Testis (tissue), 2 donors: ENCODE results near the gene MYO7B.

Experiments
- POLR2A ChIP-seq: fragments of 450-650 bp; IDR thresholded peaks from one replicate; pipeline ENCODE4 v1.6.1; 2017; ENCODE audit warnings: antibody characterized with exemption, mild to moderate bottlenecking, moderate library complexity
- TF ChIP-seq, protein P1 (sequence below), 3 experiments: fragments of 450-650 bp in 2 of 3; fragments of 200-600 bp in 1 of 3; sonication (generic) in 1 of 3; IDR thresholded peaks; one replicate each; pipeline ENCODE4 v1.5.1; 2016 to 2019; ENCODE audit warnings: antibody characterized with exemption in 3 of 3, mild to moderate bottlenecking in 2 of 3, moderate library complexity in 1 of 3

DNA sequence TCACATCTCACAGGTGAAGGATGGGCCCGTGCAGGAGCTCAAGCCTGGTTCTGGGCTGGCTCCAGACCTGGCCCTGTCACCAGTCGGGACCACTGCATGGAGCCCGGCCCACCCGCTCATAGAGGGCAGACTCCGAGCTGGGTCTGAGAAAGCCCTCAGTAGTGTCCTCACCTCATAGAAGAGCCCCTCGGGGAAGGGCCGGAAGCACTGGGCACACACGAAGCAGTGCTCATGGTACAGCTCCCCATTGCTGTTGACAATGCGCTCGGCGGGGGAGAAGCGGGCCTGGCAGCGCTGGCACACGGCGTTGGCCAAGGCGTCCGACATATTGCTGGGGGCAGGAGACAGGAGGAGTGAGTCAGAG lies 121.7 kb downstream of the MYO7B start:
- TF ChIP-seq POLR2A, result no peak
- TF ChIP-seq, protein P1, sequence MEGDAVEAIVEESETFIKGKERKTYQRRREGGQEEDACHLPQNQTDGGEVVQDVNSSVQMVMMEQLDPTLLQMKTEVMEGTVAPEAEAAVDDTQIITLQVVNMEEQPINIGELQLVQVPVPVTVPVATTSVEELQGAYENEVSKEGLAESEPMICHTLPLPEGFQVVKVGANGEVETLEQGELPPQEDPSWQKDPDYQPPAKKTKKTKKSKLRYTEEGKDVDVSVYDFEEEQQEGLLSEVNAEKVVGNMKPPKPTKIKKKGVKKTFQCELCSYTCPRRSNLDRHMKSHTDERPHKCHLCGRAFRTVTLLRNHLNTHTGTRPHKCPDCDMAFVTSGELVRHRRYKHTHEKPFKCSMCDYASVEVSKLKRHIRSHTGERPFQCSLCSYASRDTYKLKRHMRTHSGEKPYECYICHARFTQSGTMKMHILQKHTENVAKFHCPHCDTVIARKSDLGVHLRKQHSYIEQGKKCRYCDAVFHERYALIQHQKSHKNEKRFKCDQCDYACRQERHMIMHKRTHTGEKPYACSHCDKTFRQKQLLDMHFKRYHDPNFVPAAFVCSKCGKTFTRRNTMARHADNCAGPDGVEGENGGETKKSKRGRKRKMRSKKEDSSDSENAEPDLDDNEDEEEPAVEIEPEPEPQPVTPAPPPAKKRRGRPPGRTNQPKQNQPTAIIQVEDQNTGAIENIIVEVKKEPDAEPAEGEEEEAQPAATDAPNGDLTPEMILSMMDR (IDR thresholded peaks at IDR 0.05), result no peak
